B cell (primary cell): Measurements from ENCODE around the gene NOSIP. TPM values are rescaled to one million over a fixed set of nuclear protein-coding genes. Genes with fewer than 3 reads are reported as not detected.

ENCODE experiments used
- ATAC-seq: fragments of 200-7000 bp; cut with Tn5 transposase; one replicate; pipeline ENCODE4 v1.10.0; 2021; ENCODE audit warnings: low read depth, mild to moderate bottlenecking, moderate number of reproducible peaks, moderate library complexity
- CTCF ChIA-PET: fragments of 350-600 bp; sonication (Branson Sonifier 250); formaldehyde crosslinking; loops from one replicate; lab custom pipeline; 2021; ENCODE audit warnings: antibody characterized with exemption, inconsistent platforms; lab: Charles Lee
- POLR2A ChIA-PET: fragments of 350-600 bp; sonication (Branson Sonifier 250); formaldehyde crosslinking; loops from one replicate; lab custom pipeline; 2021; ENCODE audit warnings: antibody characterized with exemption; lab: Charles Lee
- DNase-seq: peaks from one replicate; pipeline ENCODE4 v3.0.0; 2013
- H2AFZ ChIP-seq: 2 replicates; pipeline ENCODE4 v1.6.1; 2012; ENCODE audit warnings: mild to moderate bottlenecking, low read depth, low read length; ENCODE audit not compliant: insufficient read depth, poor library complexity, severe bottlenecking
- H3K27ac ChIP-seq, 2 donors: 1 replicate in 1 of 2; 2 replicates in 1 of 2; pipeline ENCODE4 v1.5.1; 2012 to 2013; ENCODE audit warnings: low read length in 2 of 2, mild to moderate bottlenecking in 2 of 2, moderate library complexity in 1 of 2
- H3K27me3 ChIP-seq, 4 experiments: fragments of 200-600 bp in 1 of 4; sonication (generic) in 1 of 4; replicated peaks in 1 of 4; 1 replicate in 2 of 4; 2 replicates in 2 of 4; pipeline versions ENCODE4 v1.6.1 to v1.7.0; 2013 to 2016; ENCODE audit warnings: low read length in 3 of 4, mild to moderate bottlenecking in 2 of 4, mixed read lengths in 1 of 4, moderate library complexity in 1 of 4; ENCODE audit not compliant: insufficient read depth in 4 of 4, control insufficient read depth in 3 of 4; ENCODE audit errors: control extremely low read depth in 1 of 4
- H3K36me3 ChIP-seq, 2 experiments: replicated peaks in 1 of 2; 1 replicate in 1 of 2; 2 replicates in 1 of 2; pipeline versions ENCODE4 v1.6.1 to v1.7.1; 2013; ENCODE audit warnings: low read length in 1 of 2; ENCODE audit not compliant: insufficient read depth in 2 of 2, control insufficient read depth in 1 of 2; ENCODE audit errors: control extremely low read depth in 1 of 2, extremely low read depth in 1 of 2
- H3K4me1 ChIP-seq, 2 donors: fragments of 200-600 bp in 1 of 2; sonication (generic) in 1 of 2; 1 replicate in 1 of 2; 2 replicates in 1 of 2; pipeline versions ENCODE4 v1.5.1 to v1.6.1; 2013 to 2017; ENCODE audit warnings: low read length in 2 of 2; ENCODE audit not compliant: control insufficient read depth in 2 of 2, insufficient read depth in 2 of 2
- H3K4me2 ChIP-seq: replicated peaks from 2 replicates; pipeline ENCODE3; 2012; ENCODE audit warnings: mild to moderate bottlenecking, low read depth, low read length; ENCODE audit not compliant: poor library complexity, severe bottlenecking
- H3K4me3 ChIP-seq, 5 experiments: fragments of 200-600 bp in 1 of 5; sonication (generic) in 1 of 5; 1 replicate in 3 of 5; 2 replicates in 2 of 5; pipeline versions ENCODE4 v1.5.1 to v1.7.0; 2011 to 2016; ENCODE audit warnings: low read length in 4 of 5, mild to moderate bottlenecking in 4 of 5, low read depth in 2 of 5, control low read depth in 1 of 5, moderate library complexity in 1 of 5; ENCODE audit not compliant: insufficient read depth in 1 of 5; ENCODE audit errors: control extremely low read depth in 1 of 5, extremely low read depth in 1 of 5
- H3K79me2 ChIP-seq: fragments of 200-600 bp; sonication (generic); one replicate; pipeline ENCODE4 v1.6.0; 2016; ENCODE audit warnings: low read length; ENCODE audit not compliant: control insufficient read depth, insufficient read depth
- H3K9ac ChIP-seq: fragments of 200-600 bp; sonication (generic); 2 replicates; pipeline ENCODE4 v1.6.1; 2017; ENCODE audit warnings: mild to moderate bottlenecking, low read length, moderate library complexity
- H3K9me3 ChIP-seq, 3 donors: one replicate each; pipeline versions ENCODE4 v1.6.1 to v1.7.1; 2013; ENCODE audit warnings: low read length in 2 of 3; ENCODE audit not compliant: control insufficient read depth in 2 of 3, insufficient read depth in 1 of 3; ENCODE audit errors: control extremely low read depth in 1 of 3
- H4K20me1 ChIP-seq: 2 replicates; pipeline ENCODE4 v1.6.0; 2012; ENCODE audit warnings: mild to moderate bottlenecking, low read length; ENCODE audit not compliant: insufficient read depth, control insufficient read depth, poor library complexity, severe bottlenecking
- H3K27ac Mint-ChIP-seq: one replicate; pipeline ENCODE4 v1.8.0; 2021; ENCODE audit warnings: mixed read lengths
- H3K27me3 Mint-ChIP-seq: one replicate; pipeline ENCODE4 v1.8.0; 2021; ENCODE audit warnings: mixed read lengths
- H3K4me1 Mint-ChIP-seq: one replicate; pipeline ENCODE4 v1.8.0; 2021; ENCODE audit warnings: mixed read lengths
- H3K4me3 Mint-ChIP-seq: one replicate; pipeline ENCODE4 v1.8.0; 2021; ENCODE audit warnings: mixed read lengths
- H3K9me3 Mint-ChIP-seq: one replicate; pipeline ENCODE4 v1.8.0; 2022; ENCODE audit warnings: mixed read lengths; ENCODE audit not compliant: insufficient read depth
- EZH2 ChIP-seq: IDR thresholded peaks from 2 replicates; pipeline ENCODE4 v1.6.1; 2012; ENCODE audit warnings: borderline replicate concordance, low read depth, mild to moderate bottlenecking, moderate library complexity, low read length; ENCODE audit not compliant: insufficient read depth, poor library complexity, severe bottlenecking
- WGBS: methylation state at CpG from one replicate; pipeline ENCODE4 v1.1.5; 2013; ENCODE audit warnings: missing lambda C conversion rate; ENCODE audit not compliant: insufficient coverage; 5-methylcytosine and 5-hydroxymethylcytosine counted together
- intact Hi-C: fragments of 100-400 bp; cut with micrococcal nuclease; formaldehyde crosslinking; loops from one replicate; pipeline ENCODE4 v1.10.0; 2022
- polyA plus RNA-seq: library from polyadenylated mRNA; depleted of rRNA; stranded (reverse); fragments of >200 nt; gene quantifications from 2 replicates; pipeline ENCODE4 v1.2.3, GENCODE V29; 2012
- total RNA-seq, 2 donors: library from RNA; stranded (reverse); fragments of 120-200 nt in 1 of 2; gene quantifications; 1 replicate in 1 of 2; 2 replicates in 1 of 2; pipeline versions ENCODE4 v1.2.3 to v1.2.4, GENCODE V29; 2013 to 2022
- TF ChIP-seq, protein P1 (sequence below): fragments of 200-600 bp; IDR thresholded peaks from one replicate; pipeline ENCODE4 v1.8.0; 2022; ENCODE audit warnings: antibody characterized with exemption, mild to moderate bottlenecking

NOSIP gene
- total and polyA plus RNA-seq, 2 donors (not counting 1 experiment from before 2014, with no cell fraction given), result 55.5 to 135 TPM

DNA sequence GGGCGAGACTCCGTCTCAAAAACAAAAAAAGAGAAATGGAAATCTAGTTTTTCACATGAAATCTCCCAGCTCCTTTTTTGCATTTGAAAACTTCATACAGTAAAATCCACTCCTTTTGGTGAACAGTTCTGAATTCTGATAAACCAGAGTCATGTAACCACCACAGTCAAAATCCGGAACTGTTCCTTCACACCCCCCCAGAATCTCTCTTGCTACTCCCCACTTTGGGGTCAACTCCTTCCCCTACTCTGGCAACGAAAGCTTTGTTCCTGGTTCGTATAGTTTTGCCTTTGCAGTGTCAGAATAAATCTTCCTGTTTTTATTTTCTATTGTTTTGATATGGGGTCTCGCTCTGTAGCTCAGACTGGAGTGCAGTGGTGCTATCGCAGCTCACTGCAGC is 28.8 kb downstream of the NOSIP start:
- H3K27ac ChIP-seq, result no peak overlapping the region
- Mint-ChIP-seq H3K4me1 (peaks cover 20% of the 10 kb centered on the region), H3K27me3 (no peaks in the 10 kb centered on the region)

GRCh38 chr19:49549045-49549444 is 31.3 kb downstream of the NOSIP start:
- no peak for ATAC-seq
- Mint-ChIP-seq H3K4me1 (peaks cover 19% of the 10 kb centered on the region), H3K9me3 (no peaks in the 10 kb centered on the region), H3K27ac (no peak overlapping the region), H3K27me3 (no peaks in the 10 kb centered on the region), H3K4me3 (no peak overlapping the region)
- H3K9ac ChIP-seq, result no peak overlapping the region
- no peaks in the 10 kb centered on the region for H4K20me1 ChIP-seq
- H3K4me1 ChIP-seq, result peaks cover 4 to 12% of the 10 kb centered on the region in 2 donors
- no peak overlapping the region for H2AFZ ChIP-seq
- POLR2A ChIA-PET, result interaction anchor here (0.7 kb wide), 1 partner anchor 41 kb away, joined by 5 read pairs; no protein-coding TSS in a partner anchor
- H3K79me2 ChIP-seq, result no peaks in the 10 kb centered on the region
- no peaks in the 10 kb centered on the region for H3K9me3 ChIP-seq
- no peak overlapping the region for H3K4me2 ChIP-seq
- no peak for DNase-seq
- TF ChIP-seq EZH2, result no peak
- TF ChIP-seq, protein P1, sequence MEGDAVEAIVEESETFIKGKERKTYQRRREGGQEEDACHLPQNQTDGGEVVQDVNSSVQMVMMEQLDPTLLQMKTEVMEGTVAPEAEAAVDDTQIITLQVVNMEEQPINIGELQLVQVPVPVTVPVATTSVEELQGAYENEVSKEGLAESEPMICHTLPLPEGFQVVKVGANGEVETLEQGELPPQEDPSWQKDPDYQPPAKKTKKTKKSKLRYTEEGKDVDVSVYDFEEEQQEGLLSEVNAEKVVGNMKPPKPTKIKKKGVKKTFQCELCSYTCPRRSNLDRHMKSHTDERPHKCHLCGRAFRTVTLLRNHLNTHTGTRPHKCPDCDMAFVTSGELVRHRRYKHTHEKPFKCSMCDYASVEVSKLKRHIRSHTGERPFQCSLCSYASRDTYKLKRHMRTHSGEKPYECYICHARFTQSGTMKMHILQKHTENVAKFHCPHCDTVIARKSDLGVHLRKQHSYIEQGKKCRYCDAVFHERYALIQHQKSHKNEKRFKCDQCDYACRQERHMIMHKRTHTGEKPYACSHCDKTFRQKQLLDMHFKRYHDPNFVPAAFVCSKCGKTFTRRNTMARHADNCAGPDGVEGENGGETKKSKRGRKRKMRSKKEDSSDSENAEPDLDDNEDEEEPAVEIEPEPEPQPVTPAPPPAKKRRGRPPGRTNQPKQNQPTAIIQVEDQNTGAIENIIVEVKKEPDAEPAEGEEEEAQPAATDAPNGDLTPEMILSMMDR, result no peak
- 44% methylated on average over 12 of the region's 13 CpGs for WGBS
- no peak overlapping the region for H3K4me3 ChIP-seq
- intact Hi-C loops, result no loop called here
- H3K27me3 ChIP-seq, result no peaks in the 10 kb centered on the region
- CTCF ChIA-PET, result interaction anchor here (0.7 to 4.4 kb wide), 6 partner anchors 12 to 361 kb away, joined by 4 to 54 read pairs (median 9); partner anchors contain the start of gene FLT3LG
- H3K27ac ChIP-seq, result no peak overlapping the region
- H3K36me3 ChIP-seq, result peaks cover 0 to 2% of the 10 kb centered on the region in 2 experiments

More for the DNA sequence above, 28.8 kb downstream of the NOSIP start:
- no peak for DNase-seq
- 100% methylated on average over 2 of the region's 7 CpGs for WGBS
- no peak overlapping the region for H3K4me2 ChIP-seq
- no peaks in the 10 kb centered on the region for H3K27me3 ChIP-seq
- TF ChIP-seq EZH2, result no peak
- CTCF ChIA-PET, result interaction anchor here (0.6 to 3.1 kb wide), 6 partner anchors 15 to 383 kb away, joined by 3 to 13 read pairs (median 5); partner anchors contain the start of gene FLT3LG
- H3K9me3 ChIP-seq, result no peaks in the 10 kb centered on the region
- no peak overlapping the region for H3K4me3 Mint-ChIP-seq
- no peaks in the 10 kb centered on the region for H4K20me1 ChIP-seq
- H3K4me1 ChIP-seq, result peaks cover 4 to 17% of the 10 kb centered on the region in 2 donors
- H3K36me3 ChIP-seq, result peaks cover 0 to 12% of the 10 kb centered on the region in 2 experiments
- POLR2A ChIA-PET, result interaction anchor here (0.6 to 0.7 kb wide), 2 partner anchors 12 to 44 kb away, joined by 4 to 6 read pairs; no protein-coding TSS in a partner anchor
- no peak overlapping the region for H3K27ac Mint-ChIP-seq
- no peak overlapping the region for H2AFZ ChIP-seq
- no peaks in the 10 kb centered on the region for H3K9me3 Mint-ChIP-seq
- intact Hi-C loops, result no loop called here
- ATAC-seq, result no peak
- H3K79me2 ChIP-seq, result no peaks in the 10 kb centered on the region
- H3K4me3 ChIP-seq, result no peak overlapping the region
- no peak overlapping the region for H3K9ac ChIP-seq
